GM18519 (cell line): ENCODE results near the gene IL11RA.

ENCODE experiments used
- ATAC-seq: cut with Tn5 transposase; IDR thresholded peaks from one replicate; pipeline ENCODE4 v1.9.1; 2021; ENCODE audit warnings: mild to moderate bottlenecking, moderate library complexity; ENCODE audit not compliant: unreplicated experiment, low FRiP score

Gene IL11RA

GRCh38 chr9:34651876-34652601 is at the start of gene IL11RA:
Gene IL11RA, plus strand, starts transcription at chr9:34652185. Its CDS starts 3,033 bp downstream, at chr9:34655218.
- no peak for ATAC-seq

GRCh38 chr9:34603610-34604231 is 48.3 kb upstream of the IL11RA start:
- ATAC-seq = no peak

- no peak for ATAC-seq
These were observed 45.8 kb upstream of the IL11RA start for GRCh38 chr9:34606190-34606589.

GRCh38 chr9:34606905-34607304 is 45.1 kb upstream of the IL11RA start:
- no peak for ATAC-seq

- no peak for ATAC-seq
These were observed 44.7 kb upstream of the IL11RA start for GRCh38 chr9:34607331-34607730.

GRCh38 chr9:34610434-34611206 is 41.4 kb upstream of the IL11RA start:
- ATAC-seq = no peak

GRCh38 chr9:34611251-34611810 is 40.7 kb upstream of the IL11RA start:
- ATAC-seq = no peak

GRCh38 chr9:34611811-34612787 is 39.9 kb upstream of the IL11RA start, which contains the start of gene RPP25L:
Gene RPP25L, minus strand, starts transcription at chr9:34612097. Its CDS starts 801 bp downstream, at chr9:34611296.
- peak; percentile 46 for ATAC-seq

GRCh38 chr9:34612788-34613390 is 39.1 kb upstream of the IL11RA start:
- ATAC-seq = no peak

- no peak for ATAC-seq
These were observed 36.9 kb upstream of the IL11RA start for GRCh38 chr9:34615132-34615531.

- peak; percentile 90 for ATAC-seq
These were observed 31.7 kb upstream of the IL11RA start, which contains the start of gene DCTN3 for GRCh38 chr9:34620061-34620994. Gene DCTN3, minus strand, starts transcription at chr9:34620495. Its CDS starts 31 bp downstream, at chr9:34620464.

GRCh38 chr9:34623374-34624235 is 28.4 kb upstream of the IL11RA start:
- ATAC-seq = no peak

GRCh38 chr9:34624475-34625185 is 27.4 kb upstream of the IL11RA start:
- no peak for ATAC-seq

GRCh38 chr9:34625186-34625486 is 26.8 kb upstream of the IL11RA start:
- ATAC-seq = no peak

- no peak for ATAC-seq
These were observed 24.0 kb upstream of the IL11RA start for GRCh38 chr9:34627716-34628655.
